CD8-positive, alpha-beta memory T cell (primary cell): ENCODE measurements around the gene ENHO. TPM values are rescaled to one million over a fixed set of nuclear protein-coding genes. Genes with fewer than 3 reads are reported as not detected.

Experiments used
- CTCF ChIA-PET: fragments of 350-600 bp; sonication (Branson Sonifier 250); formaldehyde crosslinking; loops from one replicate; lab custom pipeline; 2021; ENCODE audit warnings: antibody characterized with exemption; lab: Charles Lee
- POLR2A ChIA-PET: fragments of 350-600 bp; sonication (Branson Sonifier 250); formaldehyde crosslinking; loops from one replicate; lab custom pipeline; 2021; ENCODE audit warnings: antibody characterized with exemption; lab: Charles Lee
- DNase-seq, 5 donors: peaks; one replicate each; pipeline versions ENCODE4 v3.0.0 to v3.0.0-alpha.2; 2020 to 2022; ENCODE audit warnings: mixed read lengths in 1 of 5
- H3K27ac ChIP-seq: one replicate; pipeline ENCODE4 v1.7.0; 2013; ENCODE audit warnings: low read depth, mild to moderate bottlenecking, low read length, moderate library complexity
- H3K27me3 ChIP-seq: 2 replicates; pipeline ENCODE4 v1.7.0; 2013; ENCODE audit warnings: low read length, mild to moderate bottlenecking; ENCODE audit not compliant: insufficient read depth, poor library complexity, severe bottlenecking
- H3K36me3 ChIP-seq: 2 replicates; pipeline ENCODE4 v1.7.0; 2013; ENCODE audit warnings: mild to moderate bottlenecking, low read length, moderate library complexity; ENCODE audit not compliant: insufficient read depth
- H3K4me1 ChIP-seq: 2 replicates; pipeline ENCODE4 v1.7.0; 2013; ENCODE audit warnings: mild to moderate bottlenecking, low read length, moderate library complexity; ENCODE audit not compliant: insufficient read depth
- H3K4me3 ChIP-seq: 2 replicates; pipeline ENCODE4 v1.7.0; 2013; ENCODE audit warnings: mild to moderate bottlenecking, low read length
- H3K9me3 ChIP-seq: 2 replicates; pipeline ENCODE4 v1.7.0; 2013; ENCODE audit warnings: mild to moderate bottlenecking, low read length
- H3K27ac Mint-ChIP-seq, 8 donors: one replicate each; pipeline ENCODE4 v1.8.0; 2020 to 2021; ENCODE audit warnings: mixed read lengths in 8 of 8, mild to moderate bottlenecking in 6 of 8, inconsistent platforms in 3 of 8, moderate library complexity in 3 of 8
- H3K27me3 Mint-ChIP-seq, 2 donors: one replicate each; pipeline ENCODE4 v1.8.0; 2020 to 2021; ENCODE audit warnings: mixed read lengths in 2 of 2, mild to moderate bottlenecking in 1 of 2, moderate library complexity in 1 of 2
- H3K36me3 Mint-ChIP-seq, 3 donors: one replicate each; pipeline ENCODE4 v1.8.0; 2020 to 2021; ENCODE audit warnings: mixed read lengths in 3 of 3, inconsistent platforms in 1 of 3, mild to moderate bottlenecking in 1 of 3
- H3K4me1 Mint-ChIP-seq, 3 donors: one replicate each; pipeline ENCODE4 v1.8.0; 2020 to 2021; ENCODE audit warnings: mixed read lengths in 3 of 3, inconsistent platforms in 1 of 3, mild to moderate bottlenecking in 1 of 3
- H3K4me3 Mint-ChIP-seq, 7 donors: one replicate each; pipeline ENCODE4 v1.8.0; 2020 to 2021; ENCODE audit warnings: mixed read lengths in 7 of 7, mild to moderate bottlenecking in 6 of 7, moderate library complexity in 4 of 7, inconsistent platforms in 2 of 7
- H3K9me3 Mint-ChIP-seq, 5 donors: one replicate each; pipeline ENCODE4 v1.8.0; 2020 to 2022; ENCODE audit warnings: mixed read lengths in 5 of 5, mild to moderate bottlenecking in 3 of 5, moderate library complexity in 2 of 5, inconsistent platforms in 1 of 5
- polyA plus RNA-seq: library from polyadenylated mRNA; unstranded; fragments of 300-500 nt; fragmentation: Illumina TruSeq; gene quantifications from one replicate; pipeline ENCODE4 v1.2.3, GENCODE V29; 2021
- total RNA-seq, 2 experiments: library from RNA; stranded (reverse); gene quantifications; one replicate each; pipeline ENCODE4 v1.2.3, GENCODE V29; 2021

ENHO gene
- total and polyA plus RNA-seq, 3 experiments from 2014 or later, result 0.35 to 0.39 TPM; not detected in 1

GRCh38 chr9:34566322-34566721 is 43.5 kb upstream of the ENHO start:
- Mint-ChIP-seq H3K27me3 (peaks cover 11 to 46% of the 10 kb centered on the region in 2 donors), H3K4me3 (no peak overlapping the region), H3K36me3 (peaks cover 0 to 2% (median 0%) of the 10 kb centered on the region in 3 donors), H3K4me1 (no peaks in the 10 kb centered on the region), H3K9me3 (peaks cover 0 to 5% (median 2%) of the 10 kb centered on the region in 5 donors), H3K27ac (no peak overlapping the region)
- DNase-seq, result no peak
- no peaks in the 10 kb centered on the region for H3K27me3 ChIP-seq
- H3K4me1 ChIP-seq, result no peaks in the 10 kb centered on the region
- peaks cover 5% of the 10 kb centered on the region for H3K9me3 ChIP-seq
- H3K4me3 ChIP-seq, result no peak overlapping the region
- no peak overlapping the region for H3K27ac ChIP-seq
- ChIA-PET POLR2A (no interaction called here), CTCF (no interaction called here)
- no peaks in the 10 kb centered on the region for H3K36me3 ChIP-seq

GRCh38 chr9:34565856-34566255 is 43.1 kb upstream of the ENHO start:
- Histone ChIP-seq H3K9me3 (peaks cover 5% of the 10 kb centered on the region), H3K4me1 (no peaks in the 10 kb centered on the region), H3K36me3 (no peaks in the 10 kb centered on the region), H3K4me3 (no peak overlapping the region), H3K27me3 (no peaks in the 10 kb centered on the region), H3K27ac (no peak overlapping the region)
- H3K4me3 Mint-ChIP-seq, result no peak overlapping the region
- H3K27ac Mint-ChIP-seq, result peak overlapping the region in 1 of 8 donors; percentile 35
- DNase-seq, result no peak
- no peaks in the 10 kb centered on the region for H3K4me1 Mint-ChIP-seq
- peaks cover 11 to 51% of the 10 kb centered on the region in 2 donors for H3K27me3 Mint-ChIP-seq
- ChIA-PET POLR2A (no interaction called here), CTCF (no interaction called here)
- H3K36me3 Mint-ChIP-seq, result peaks cover 0 to 2% (median 0%) of the 10 kb centered on the region in 3 donors
- peaks cover 0 to 5% (median 2%) of the 10 kb centered on the region in 5 donors for H3K9me3 Mint-ChIP-seq

GRCh38 chr9:34564617-34565016 is 41.8 kb upstream of the ENHO start:
- Histone ChIP-seq H3K27ac (no peak overlapping the region), H3K9me3 (peaks cover 5% of the 10 kb centered on the region), H3K4me1 (no peaks in the 10 kb centered on the region), H3K36me3 (no peaks in the 10 kb centered on the region), H3K27me3 (no peaks in the 10 kb centered on the region), H3K4me3 (no peak overlapping the region)
- peaks cover 0 to 2% (median 0%) of the 10 kb centered on the region in 3 donors for H3K36me3 Mint-ChIP-seq
- H3K4me1 Mint-ChIP-seq, result peaks cover 0 to 2% (median 0%) of the 10 kb centered on the region in 3 donors
- ChIA-PET CTCF (no interaction called here), POLR2A (no interaction called here)
- peaks cover 0 to 5% (median 2%) of the 10 kb centered on the region in 5 donors for H3K9me3 Mint-ChIP-seq
- no peak overlapping the region for H3K4me3 Mint-ChIP-seq
- DNase-seq, result no peak
- H3K27me3 Mint-ChIP-seq, result peaks cover 11 to 51% of the 10 kb centered on the region in 2 donors
- no peak overlapping the region for H3K27ac Mint-ChIP-seq

GRCh38 chr9:34563262-34563661 is 40.5 kb upstream of the ENHO start:
- Mint-ChIP-seq H3K4me1 (peaks cover 0 to 2% (median 0%) of the 10 kb centered on the region in 3 donors), H3K27me3 (peaks cover 13 to 56% of the 10 kb centered on the region in 2 donors), H3K9me3 (peaks cover 0 to 5% (median 2%) of the 10 kb centered on the region in 5 donors), H3K27ac (no peak overlapping the region), H3K4me3 (no peak overlapping the region), H3K36me3 (peaks cover 0 to 2% (median 0%) of the 10 kb centered on the region in 3 donors)
- H3K9me3 ChIP-seq, result peaks cover 5% of the 10 kb centered on the region
- POLR2A ChIA-PET, result no interaction called here
- DNase-seq, result no peak
- H3K27ac ChIP-seq, result no peak overlapping the region
- no peaks in the 10 kb centered on the region for H3K27me3 ChIP-seq
- no peaks in the 10 kb centered on the region for H3K4me1 ChIP-seq
- CTCF ChIA-PET, result interaction anchor here (0.8 kb wide), 1 partner anchor 28 kb away, joined by 3 read pairs; no protein-coding TSS in a partner anchor
- no peaks in the 10 kb centered on the region for H3K36me3 ChIP-seq
- H3K4me3 ChIP-seq, result no peak overlapping the region

GRCh38 chr9:34562135-34562745 is 39.5 kb upstream of the ENHO start:
- Mint-ChIP-seq H3K4me1 (peaks cover 0 to 2% (median 0%) of the 10 kb centered on the region in 3 donors), H3K27me3 (peaks cover 13 to 58% of the 10 kb centered on the region in 2 donors), H3K36me3 (peaks cover 0 to 2% (median 0%) of the 10 kb centered on the region in 3 donors), H3K9me3 (peaks cover 0 to 5% (median 2%) of the 10 kb centered on the region in 5 donors), H3K27ac (no peak overlapping the region), H3K4me3 (no peak overlapping the region)
- Histone ChIP-seq H3K9me3 (peaks cover 5% of the 10 kb centered on the region), H3K4me1 (no peaks in the 10 kb centered on the region), H3K36me3 (no peaks in the 10 kb centered on the region), H3K27ac (no peak overlapping the region), H3K4me3 (no peak overlapping the region), H3K27me3 (peaks cover 4% of the 10 kb centered on the region)
- ChIA-PET CTCF (interaction anchor here (0.8 kb wide), 1 partner anchor 29 kb away, joined by 3 read pairs; no protein-coding TSS in a partner anchor), POLR2A (no interaction called here)
- no peak for DNase-seq

GRCh38 chr9:34560599-34561214 is 37.9 kb upstream of the ENHO start:
- H3K36me3 Mint-ChIP-seq, result peaks cover 0 to 2% (median 0%) of the 10 kb centered on the region in 3 donors
- no peak for DNase-seq
- ChIA-PET POLR2A (no interaction called here), CTCF (no interaction called here)
- H3K27me3 Mint-ChIP-seq, result peaks cover 13 to 60% of the 10 kb centered on the region in 2 donors
- H3K4me3 Mint-ChIP-seq, result no peak overlapping the region
- H3K4me1 Mint-ChIP-seq, result peaks cover 0 to 2% (median 0%) of the 10 kb centered on the region in 3 donors
- no peaks in the 10 kb centered on the region for H3K4me1 ChIP-seq
- H3K9me3 Mint-ChIP-seq, result peaks cover 0 to 5% (median 2%) of the 10 kb centered on the region in 5 donors
- H3K9me3 ChIP-seq, result peaks cover 5% of the 10 kb centered on the region
- H3K27ac Mint-ChIP-seq, result no peak overlapping the region
- no peak overlapping the region for H3K4me3 ChIP-seq
- no peaks in the 10 kb centered on the region for H3K36me3 ChIP-seq
- no peak overlapping the region for H3K27ac ChIP-seq
- peaks cover 4% of the 10 kb centered on the region for H3K27me3 ChIP-seq

GRCh38 chr9:34559624-34560455 is 37.0 kb upstream of the ENHO start:
- no peak for DNase-seq
- ChIA-PET POLR2A (no interaction called here), CTCF (no interaction called here)
- H3K9me3 Mint-ChIP-seq, result peaks cover 0 to 5% (median under 1%) of the 10 kb centered on the region in 5 donors
- peaks cover 5% of the 10 kb centered on the region for H3K9me3 ChIP-seq
- H3K27ac ChIP-seq, result no peak overlapping the region
- H3K4me3 ChIP-seq, result no peak overlapping the region
- H3K27me3 Mint-ChIP-seq, result peaks cover 13 to 58% of the 10 kb centered on the region in 2 donors
- peaks cover 0 to 2% (median 0%) of the 10 kb centered on the region in 3 donors for H3K4me1 Mint-ChIP-seq
- H3K27ac Mint-ChIP-seq, result peak overlapping the region in 1 of 8 donors; percentile 17
- peaks cover 0 to 2% (median 0%) of the 10 kb centered on the region in 3 donors for H3K36me3 Mint-ChIP-seq
- no peaks in the 10 kb centered on the region for H3K36me3 ChIP-seq
- H3K27me3 ChIP-seq, result peaks cover 4% of the 10 kb centered on the region
- no peaks in the 10 kb centered on the region for H3K4me1 ChIP-seq
- no peak overlapping the region for H3K4me3 Mint-ChIP-seq
